SHP77 (cell line): Measurements from ENCODE around the gene GNAQ.

Experiments used
- DNase-seq, 2 experiments: peaks; one replicate each; lab custom pipeline; 2025; lab: John Stamatoyannopoulos, UW

Gene GNAQ

DNA sequence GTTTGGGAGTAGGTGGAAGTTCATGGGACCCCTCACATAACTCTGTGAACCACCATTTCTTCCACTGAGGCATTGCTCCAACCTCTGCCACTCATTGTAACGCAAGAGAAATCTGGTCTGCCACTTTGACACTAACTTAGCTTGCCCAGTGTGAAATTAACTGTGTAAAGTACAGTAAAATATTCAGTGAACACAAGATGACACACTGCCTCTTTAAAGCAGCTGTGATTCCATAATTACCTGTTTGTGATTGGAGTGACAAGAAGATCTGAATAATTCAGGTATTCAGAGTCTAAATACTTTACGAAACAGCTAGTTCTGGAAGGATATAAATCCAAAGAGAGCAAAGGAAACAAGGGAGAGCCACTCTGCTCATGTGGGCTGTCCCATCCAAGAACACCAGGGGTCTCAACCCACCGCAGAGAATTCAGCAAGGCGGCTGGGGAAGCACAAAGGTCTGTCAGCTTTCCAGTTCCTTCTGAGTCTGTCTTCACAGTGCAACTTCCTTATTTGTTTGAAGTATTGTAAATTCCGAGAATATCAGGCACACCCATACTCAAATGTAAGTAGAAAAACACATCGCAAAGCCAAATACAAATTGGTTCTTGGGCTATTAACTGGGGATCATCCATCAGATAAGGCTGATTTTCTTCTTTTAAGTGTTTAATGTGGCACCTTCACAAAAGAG lies 86.9 kb downstream of the GNAQ start:
- DNase-seq, result no peak

DNA sequence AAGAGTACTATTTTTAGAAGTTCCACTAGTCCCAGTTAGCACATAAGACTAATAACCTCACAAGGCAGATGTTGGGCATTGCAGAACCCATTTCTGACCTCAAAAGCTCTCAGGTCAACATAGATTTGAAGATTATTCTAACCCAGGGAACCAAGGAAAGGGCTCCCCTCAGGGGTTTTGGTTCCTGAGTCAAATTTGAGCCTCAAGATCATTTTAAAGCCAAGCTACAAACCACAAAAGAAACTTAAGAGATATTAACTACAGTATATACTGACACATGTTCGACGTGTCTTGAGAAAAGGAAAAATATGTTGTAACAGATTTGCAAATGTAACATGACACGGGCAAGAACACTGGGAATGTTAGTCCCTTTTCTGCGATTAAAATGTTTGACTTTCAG lies 88.6 kb downstream of the GNAQ start:
- DNase-seq, result no peak

DNA sequence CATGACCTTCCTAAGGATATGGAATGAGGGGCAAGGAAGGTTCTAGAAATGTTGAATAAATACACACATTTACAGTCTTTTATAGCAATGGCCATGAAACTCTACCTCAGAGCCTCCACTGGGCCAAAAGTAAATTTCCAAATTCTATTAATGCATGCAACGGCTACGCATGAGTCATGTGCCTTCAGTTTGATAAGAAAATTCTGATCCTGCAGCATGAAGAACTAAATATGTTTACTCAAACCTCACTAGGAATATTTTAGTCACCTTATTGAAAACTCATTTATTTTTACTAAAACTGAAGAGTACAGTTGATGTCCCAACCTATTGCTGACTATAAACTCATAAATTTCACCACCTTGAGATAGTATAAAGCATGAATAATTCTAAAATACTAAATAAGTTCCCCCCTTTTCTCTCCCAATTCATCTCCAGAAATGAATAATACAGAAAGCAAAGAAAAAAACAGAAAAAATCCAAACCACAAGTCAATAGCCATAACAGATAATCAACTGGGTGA lies 92.4 kb downstream of the GNAQ start:
- no peak for DNase-seq

DNA sequence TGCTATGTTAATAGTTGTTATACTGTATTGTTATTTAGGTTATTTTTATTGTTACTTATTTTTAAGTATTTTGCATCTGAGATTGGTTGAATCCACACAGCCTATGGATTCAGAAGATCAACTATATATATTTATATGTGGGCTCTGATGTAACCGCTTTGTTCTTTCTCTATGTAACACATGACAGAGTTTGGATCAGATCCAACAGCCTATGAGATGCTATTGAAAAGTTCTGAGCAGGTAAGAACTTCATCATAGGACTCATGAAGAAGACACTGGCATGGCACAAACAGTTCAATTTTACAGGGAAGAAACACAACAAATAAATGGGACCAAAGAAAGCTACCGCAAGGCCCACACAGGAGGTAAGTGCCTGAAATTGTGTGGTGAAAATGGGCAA lies 93.4 kb downstream of the GNAQ start:
- no peak for DNase-seq

DNA sequence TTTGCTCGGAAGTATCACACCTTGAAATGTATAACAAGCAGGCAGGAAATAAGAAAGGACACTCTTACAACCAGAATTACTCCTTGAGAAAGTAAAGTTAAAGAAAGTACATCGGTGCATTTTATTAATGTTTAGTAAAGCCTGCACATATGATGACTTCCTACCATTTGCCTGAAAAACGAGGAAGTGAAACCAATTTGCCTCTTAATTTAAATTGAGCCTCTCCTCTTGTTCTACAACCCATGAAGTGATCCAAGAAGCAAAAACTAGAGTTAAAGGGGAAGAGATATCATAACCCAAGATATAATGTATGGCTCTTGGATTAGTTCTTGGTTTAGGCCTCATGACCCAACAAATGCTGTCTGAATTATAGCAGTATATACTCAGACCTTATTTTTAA lies 95.6 kb downstream of the GNAQ start:
- DNase-seq, result no peak

DNA sequence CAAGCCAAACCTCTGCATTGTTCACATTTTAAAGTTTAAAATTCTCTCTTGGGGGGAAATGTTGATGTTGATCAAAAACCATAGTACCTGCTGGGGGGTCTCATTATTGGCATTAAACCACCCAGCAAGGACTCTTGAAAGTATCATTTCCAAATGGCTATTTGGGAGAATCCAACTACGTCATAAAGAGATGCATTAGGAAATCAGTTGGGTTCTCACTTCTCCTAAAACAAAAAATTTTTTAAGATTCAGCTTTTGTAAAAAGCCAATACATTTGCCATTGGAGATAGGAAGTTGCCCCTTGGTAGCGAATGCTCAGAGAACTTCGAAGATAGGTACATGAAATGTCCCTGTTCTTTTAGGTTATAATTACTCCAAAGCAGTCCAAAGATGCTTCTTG lies 96.4 kb downstream of the GNAQ start:
- no peak for DNase-seq

DNA sequence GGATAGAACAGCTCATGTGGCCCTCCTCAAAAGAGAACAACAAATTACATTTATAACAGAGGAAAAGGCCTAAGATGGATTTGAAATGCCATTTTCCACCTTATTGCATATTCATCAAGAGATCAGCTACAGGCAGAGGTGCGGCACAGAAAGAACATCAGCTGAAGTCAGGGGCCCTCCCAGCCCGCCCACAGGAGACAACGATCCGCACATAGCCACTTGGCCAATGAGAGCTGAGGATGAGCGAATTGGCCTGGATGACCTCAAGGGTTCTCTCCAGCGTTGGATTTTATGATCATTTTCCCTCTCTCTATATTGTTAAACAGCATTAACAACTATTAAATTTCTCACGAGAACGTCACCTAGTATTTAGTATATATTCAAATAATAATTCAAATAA lies 97.6 kb downstream of the GNAQ start:
- no peak for DNase-seq

DNA sequence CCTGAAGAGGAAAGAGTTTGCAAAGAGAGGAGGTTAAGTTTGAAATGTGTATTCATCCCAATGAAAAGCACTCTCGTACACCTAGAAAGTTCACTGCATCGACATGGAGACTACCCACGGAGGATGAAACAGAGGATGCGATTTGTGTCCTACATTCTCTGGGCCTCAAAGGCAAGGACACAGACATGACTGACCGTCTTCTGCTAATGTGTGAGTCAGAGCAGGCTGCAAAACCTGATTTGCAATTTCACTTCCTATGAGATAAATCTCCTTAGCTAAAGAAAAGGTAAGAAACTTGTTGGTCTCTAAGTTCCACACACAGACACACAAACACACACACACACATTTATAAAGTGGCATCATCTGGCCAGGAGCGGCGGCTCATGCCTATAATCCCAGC lies 98.6 kb downstream of the GNAQ start:
- no peak for DNase-seq

DNA sequence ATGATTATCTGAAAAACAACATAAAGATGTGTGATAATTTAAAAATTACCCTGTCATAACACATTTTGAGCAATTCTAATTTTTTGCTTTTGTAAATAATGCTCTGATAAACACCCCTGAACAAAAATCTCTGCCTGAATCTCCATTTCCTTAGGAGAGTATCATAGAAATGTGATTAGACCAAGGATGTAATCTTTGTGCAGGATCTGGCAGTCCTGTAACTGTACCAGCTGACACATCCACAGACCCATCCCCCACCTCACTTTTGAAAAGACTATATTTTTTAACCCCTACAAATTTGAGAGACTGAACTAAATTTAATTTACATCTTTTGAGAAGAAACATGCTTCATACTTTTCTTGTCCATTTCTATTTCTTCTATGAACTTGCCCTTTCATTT lies 101.7 kb downstream of the GNAQ start:
- DNase-seq, result no peak

DNA sequence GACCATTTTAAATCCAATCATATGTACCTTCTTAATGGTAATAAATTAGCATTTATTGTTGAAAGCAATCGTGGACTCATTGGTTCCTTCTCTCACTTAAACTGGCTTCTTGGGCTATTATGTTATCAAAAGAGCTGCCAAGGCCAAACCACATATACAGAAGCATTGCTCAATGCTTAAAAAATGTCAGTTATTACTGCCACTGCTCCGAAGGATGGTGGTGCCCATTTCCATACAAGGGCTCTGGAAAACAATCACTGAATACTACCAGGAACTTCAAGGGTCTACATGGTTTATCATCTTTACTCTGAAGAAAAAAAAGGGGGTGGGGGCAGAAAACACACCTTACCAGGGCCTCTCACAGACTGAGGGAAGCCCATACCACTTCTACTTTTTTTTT lies 104.3 kb downstream of the GNAQ start:
- no peak for DNase-seq

DNA sequence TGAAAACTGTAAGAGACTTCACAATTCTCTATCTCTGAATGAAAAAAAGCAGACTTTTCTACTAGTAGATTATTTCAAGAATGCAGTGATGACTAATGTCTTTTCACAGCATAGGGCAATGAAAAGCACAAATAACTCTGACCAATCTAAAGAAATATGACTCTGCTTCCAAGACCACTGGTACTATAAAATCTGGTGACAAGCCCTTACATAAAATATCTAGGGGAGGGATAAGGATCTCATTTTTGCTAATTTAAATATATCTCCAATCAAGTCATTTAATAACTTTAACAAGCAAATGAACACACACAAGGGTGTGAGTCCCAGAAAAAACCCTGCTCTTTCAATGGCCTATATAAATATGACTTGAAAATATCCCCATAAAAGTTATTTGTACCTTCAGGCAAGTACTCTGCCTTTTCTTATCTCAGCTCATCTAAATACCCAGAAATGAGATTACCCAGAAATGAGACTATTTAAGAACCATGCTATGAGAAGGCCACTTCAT lies 105.2 kb downstream of the GNAQ start:
- DNase-seq, result no peak

DNA sequence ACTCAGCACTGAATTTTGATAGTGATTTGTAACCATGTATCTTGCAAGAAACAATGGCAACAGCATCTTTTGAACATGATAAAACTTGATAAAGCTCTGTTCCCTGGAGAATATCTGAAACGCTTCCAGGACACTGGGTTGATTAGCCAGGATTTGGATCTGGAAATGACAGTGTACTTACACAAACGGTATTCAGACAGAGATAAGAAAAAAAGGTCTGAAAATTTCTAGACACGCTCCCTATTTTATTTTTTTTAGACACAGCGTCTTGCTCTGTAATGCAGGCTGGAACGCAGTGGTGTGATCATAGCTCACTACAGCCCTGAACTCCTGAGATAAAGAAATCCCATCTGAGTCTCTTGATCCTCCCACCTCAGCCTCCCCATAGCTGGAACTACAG lies 109.0 kb downstream of the GNAQ start:
- no peak for DNase-seq

DNA sequence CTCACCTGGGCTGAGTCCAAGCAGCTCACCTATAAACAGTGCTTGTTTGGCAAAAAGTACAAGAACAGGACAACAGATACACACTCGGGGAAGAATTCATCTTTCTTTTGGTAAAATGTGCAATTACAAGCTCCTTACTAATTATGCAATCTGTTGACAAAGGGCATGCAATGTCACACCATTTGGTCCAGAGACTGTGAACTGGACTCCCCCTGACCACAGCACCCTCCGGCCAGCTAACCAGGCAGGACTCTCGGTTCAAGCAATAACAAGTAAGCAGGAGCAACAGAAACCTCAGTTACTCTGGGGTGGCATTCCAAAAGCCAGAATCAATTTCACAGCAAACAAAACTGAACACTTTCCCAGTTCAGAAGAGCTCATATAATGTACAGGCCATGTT lies 113.8 kb downstream of the GNAQ start:
- no peak for DNase-seq

DNA sequence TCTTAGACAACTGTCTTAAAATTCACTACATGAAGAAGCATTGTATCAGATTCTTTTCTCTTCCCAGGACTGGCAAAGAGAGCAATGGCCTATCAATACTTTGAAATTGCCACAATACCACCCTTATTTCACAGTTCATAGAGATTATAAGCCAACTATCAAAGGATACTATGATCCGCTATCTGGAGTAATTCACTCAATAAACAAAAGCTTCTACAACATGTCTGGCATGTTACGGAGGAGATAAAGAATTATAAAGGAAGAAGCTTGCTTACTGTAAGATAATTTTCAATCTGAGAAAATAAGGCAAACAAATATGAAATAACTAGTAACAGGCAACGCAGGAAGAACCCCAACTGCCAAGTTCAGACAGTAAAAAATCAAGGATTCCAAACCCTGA lies 114.8 kb downstream of the GNAQ start:
- no peak for DNase-seq

DNA sequence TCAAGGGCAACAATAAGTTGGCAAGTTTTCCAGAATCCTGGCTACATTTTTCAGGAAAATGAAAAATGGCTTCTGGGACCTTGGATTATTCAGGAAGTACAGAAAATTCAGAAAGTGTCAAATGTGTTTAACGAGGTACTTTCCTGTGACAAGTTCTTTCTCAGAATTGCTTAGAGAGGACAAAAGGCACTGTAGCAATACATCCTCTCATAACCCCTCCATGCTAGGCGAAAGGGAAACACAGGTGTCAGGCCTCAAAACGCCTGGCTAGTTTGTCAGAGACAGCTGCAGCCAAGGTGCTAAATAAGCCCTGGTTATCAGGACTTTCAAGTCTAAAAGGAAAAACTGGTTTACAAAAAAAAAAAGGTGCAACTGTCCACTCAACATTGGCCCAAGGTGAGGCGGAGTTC lies 115.2 kb downstream of the GNAQ start:
- no peak for DNase-seq

DNA sequence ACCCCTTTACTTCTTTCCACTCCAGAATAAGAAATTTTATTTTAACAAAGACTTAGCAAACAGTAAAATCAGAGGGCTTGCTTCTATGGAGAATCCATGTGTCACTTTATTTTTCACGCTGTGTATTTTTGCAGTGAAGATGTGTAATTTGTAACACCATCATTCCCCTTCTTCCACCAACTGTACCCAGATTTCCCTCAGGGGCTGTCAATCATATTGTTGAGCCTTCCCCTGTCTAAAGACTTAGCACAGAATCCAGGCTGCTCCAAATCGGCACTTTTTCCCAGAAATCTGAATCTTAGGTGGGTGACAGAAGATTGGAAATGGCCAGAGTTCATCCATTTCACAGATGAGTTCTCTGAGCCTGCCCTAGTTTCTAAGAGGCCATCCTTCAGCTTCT lies 115.9 kb downstream of the GNAQ start:
- no peak for DNase-seq

DNA sequence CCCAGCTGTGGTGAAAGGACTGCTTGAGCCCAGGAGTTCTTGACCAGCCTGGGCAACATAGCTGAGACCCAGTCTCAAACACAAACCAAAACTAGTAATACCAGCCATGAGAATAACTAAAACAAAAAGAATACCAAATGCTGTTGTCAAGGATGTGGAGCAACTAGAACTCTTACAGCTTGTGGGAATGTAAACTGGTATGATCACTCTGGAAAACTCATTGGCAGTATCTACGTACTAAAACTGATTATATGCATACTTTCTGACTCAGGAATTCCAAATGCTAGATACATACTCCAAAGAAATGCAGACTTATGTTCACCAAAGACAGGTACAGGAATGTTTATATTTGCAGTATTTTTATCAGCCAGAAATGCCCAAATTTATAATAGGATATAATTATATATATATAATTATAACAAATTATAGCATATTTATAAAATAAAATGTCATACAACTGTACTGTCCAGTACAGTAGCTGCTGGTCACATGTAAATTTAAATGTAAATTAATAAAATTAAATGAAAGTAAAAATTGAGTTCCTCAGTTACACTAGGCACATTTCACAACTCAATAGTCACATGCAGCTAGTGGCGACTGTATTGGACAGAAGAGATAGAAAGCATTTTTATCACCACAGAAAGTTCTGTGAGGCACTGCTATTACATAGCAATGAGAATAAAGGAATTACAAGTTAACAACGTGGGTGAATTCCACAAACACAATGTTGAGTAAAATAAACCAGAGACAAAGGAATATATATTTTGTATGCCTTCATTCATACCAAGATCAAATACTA lies 118.5 kb downstream of the GNAQ start:
- no peak for DNase-seq

DNA sequence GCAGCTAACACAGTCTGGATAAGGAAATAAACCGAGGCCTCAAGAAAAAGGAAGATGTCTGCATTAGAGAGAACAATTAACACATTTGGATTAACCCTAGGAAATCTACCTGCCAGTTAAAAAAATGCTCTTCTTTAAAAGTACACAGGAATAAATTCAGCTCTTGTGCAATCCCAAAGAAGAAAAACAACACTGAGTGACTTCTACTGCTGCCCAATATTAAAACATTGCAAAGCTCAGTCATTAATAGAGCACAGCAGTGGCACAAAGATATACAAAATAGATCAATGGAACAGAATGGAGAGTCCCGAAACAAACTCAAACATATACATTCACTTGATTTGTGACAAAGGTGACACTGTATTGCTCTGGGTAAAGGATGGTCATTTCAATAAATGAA lies 119.7 kb downstream of the GNAQ start:
- DNase-seq, result no peak

DNA sequence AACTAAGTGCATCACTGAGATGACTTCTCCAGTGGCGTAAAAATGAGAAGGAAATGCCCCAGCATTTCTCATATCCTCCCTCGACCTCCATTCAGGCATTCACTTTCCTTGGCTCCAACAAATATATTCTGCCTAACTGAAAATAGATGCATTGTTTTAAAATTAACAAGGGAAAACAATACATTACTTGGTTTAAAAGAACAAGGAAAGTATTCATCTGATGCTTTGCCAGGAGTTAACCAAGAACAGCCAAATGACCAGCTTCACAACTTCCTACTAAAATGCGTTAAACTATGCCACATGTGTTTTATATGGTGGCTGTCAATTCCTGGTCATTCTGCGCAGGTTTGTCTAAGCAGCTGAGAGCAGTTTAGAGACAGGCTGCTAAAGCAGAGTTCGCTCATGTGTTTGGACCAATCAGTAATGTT lies 121.4 kb downstream of the GNAQ start:
- no peak for DNase-seq

DNA sequence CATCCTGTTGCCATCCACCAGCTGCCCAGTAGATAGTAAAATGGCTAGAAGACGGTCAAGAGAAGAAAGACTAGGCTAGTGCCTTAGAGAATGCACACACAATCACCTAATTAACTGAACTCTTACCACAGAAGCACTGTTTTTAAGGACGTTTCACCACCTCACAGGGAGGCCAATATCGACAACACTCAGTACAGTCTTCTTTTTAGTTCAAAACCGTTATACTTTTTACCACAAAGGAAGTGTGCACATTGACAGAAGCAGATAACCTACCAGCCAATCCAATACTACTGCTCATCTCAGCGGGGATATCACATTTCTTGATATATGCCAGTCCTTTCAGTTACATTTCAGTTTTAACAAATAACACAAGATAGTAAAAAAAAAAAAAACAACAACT lies 122.3 kb downstream of the GNAQ start:
- no peak for DNase-seq

DNA sequence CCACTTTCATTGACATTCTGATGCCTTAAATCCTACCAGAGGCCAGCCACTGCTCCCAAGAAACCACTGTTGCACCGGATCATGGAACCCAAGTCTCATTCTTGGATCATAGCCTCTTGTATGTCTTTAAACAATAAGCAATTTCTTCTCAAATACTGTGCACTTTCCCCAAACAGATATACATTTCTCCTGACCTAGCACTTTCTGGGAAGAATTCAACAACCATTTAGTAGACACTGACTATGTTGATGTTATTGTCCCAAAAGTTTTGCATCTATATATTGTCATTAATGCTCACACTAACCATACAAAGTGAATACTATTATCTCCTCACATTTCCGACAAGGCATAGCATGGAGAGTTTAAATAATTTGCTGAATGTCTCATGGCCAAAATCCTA lies 123.3 kb downstream of the GNAQ start:
- no peak for DNase-seq

DNA sequence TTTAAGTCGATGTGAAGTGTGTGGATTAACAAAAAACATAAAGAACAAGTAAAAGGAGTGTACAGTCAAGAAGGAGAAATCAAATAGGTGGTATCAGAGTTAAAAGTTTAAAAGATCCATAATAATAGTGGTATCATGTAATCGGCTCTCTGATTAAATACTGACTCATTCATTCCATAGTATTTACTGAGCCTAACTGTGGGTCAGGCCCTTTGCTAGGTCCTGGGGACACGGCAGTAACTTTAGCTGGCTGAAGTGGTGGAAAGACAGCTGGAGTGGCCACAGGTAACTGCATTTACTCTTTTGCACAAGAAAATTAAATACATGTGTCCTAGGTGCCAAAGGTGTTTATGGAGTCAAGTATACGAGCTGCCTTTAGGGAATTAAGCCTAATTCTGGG lies 124.0 kb downstream of the GNAQ start:
- no peak for DNase-seq

DNA sequence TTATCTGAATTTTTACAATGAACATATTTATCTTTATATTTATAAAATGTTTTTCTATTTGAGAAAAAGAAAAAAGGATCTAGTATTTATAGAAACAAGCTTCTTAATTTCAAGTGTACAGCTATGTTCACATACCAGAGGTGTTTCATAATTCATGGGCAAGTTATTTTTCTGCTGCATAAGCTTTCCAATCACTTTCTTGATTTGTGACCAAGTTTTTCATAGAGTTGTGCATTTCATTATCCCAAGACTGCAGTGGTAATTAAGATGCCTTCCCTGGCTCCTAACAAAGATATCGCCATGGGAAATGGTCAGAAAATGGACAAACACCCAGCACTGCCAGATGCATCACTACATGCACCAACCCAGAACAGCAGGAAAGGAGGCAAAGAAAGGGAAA lies 124.6 kb downstream of the GNAQ start:
- no peak for DNase-seq
